Tibial nerve (tissue), 4 donors: ENCODE results near the gene TFR2. TPM values are rescaled to one million over a fixed set of nuclear protein-coding genes. Genes with fewer than 3 reads are reported as not detected.

ENCODE experiments used
- DNase-seq, 2 donors: peaks; one replicate each; pipeline ENCODE4 v3.0.0-alpha.2; 2019; ENCODE audit warnings: low spot score in 2 of 2
- H3K27ac ChIP-seq, 4 donors: fragments of 200-600 bp; sonication (generic) in 3 of 4; one replicate each; pipeline ENCODE4 v1.5.1; 2017 to 2019; ENCODE audit warnings: mild to moderate bottlenecking in 1 of 4
- H3K27me3 ChIP-seq, 2 donors: fragments of 200-600 bp; sonication (generic) in 1 of 2; one replicate each; pipeline versions ENCODE4 v1.5.1 to v1.6.0; 2017 to 2019
- H3K36me3 ChIP-seq, 3 donors: fragments of 200-600 bp; sonication (generic); one replicate each; pipeline ENCODE4 v1.5.1; 2018 to 2019
- H3K4me1 ChIP-seq, 4 donors: fragments of 200-600 bp; sonication (generic) in 3 of 4; one replicate each; pipeline ENCODE4 v1.5.1; 2017 to 2019
- H3K4me3 ChIP-seq, 4 donors: fragments of 200-600 bp; sonication (generic) in 3 of 4; one replicate each; pipeline ENCODE4 v1.5.1; 2017 to 2019; ENCODE audit warnings: mild to moderate bottlenecking in 1 of 4, moderate library complexity in 1 of 4
- H3K9me3 ChIP-seq, 4 donors: fragments of 200-600 bp; sonication (generic) in 3 of 4; one replicate each; pipeline ENCODE4 v1.5.1; 2017 to 2019
- CTCF ChIP-seq, 5 experiments: fragments of 200-600 bp in 3 of 5; fragments of 450-650 bp in 2 of 5; sonication (generic) in 3 of 5; IDR thresholded peaks; one replicate each; pipeline ENCODE4 v1.5.1; 2016 to 2019; ENCODE audit warnings: antibody characterized with exemption in 5 of 5, mild to moderate bottlenecking in 3 of 5, moderate library complexity in 2 of 5
- EP300 ChIP-seq, 2 donors: sonication (generic); formaldehyde crosslinking; IDR thresholded peaks; one replicate each; pipeline ENCODE4 v1.6.1; 2017; ENCODE audit warnings: antibody characterized with exemption in 2 of 2, mild to moderate bottlenecking in 1 of 2
- POLR2A ChIP-seq, 2 donors: fragments of 450-650 bp; IDR thresholded peaks; one replicate each; pipeline ENCODE4 v1.6.1; 2017; ENCODE audit warnings: antibody characterized with exemption in 2 of 2, mild to moderate bottlenecking in 2 of 2, moderate library complexity in 2 of 2
- whole genome bisulfite sequencing, 2 donors: methylation state at CpG; one replicate each; pipeline ENCODE4 v1.1.5; 2018; 5-methylcytosine and 5-hydroxymethylcytosine counted together
- total RNA-seq, 4 donors: library from RNA; depleted of rRNA; stranded (reverse); fragments of >200 nt; gene quantifications; one replicate each; pipeline ENCODE4 v1.1.0, GENCODE V29; 2016

Gene TFR2
- total RNA-seq, 4 donors from 2014 or later: 2.1 TPM; not detected in 3

- Histone ChIP-seq H3K36me3 (no peaks in the 10 kb centered on the region), H3K27ac (no peak overlapping the region), H3K4me1 (no peaks in the 10 kb centered on the region), H3K27me3 (peaks cover 0 to 69% of the 10 kb centered on the region in 2 donors), H3K4me3 (no peak overlapping the region), H3K9me3 (no peaks in the 10 kb centered on the region)
- no peak for TF ChIP-seq EP300 (IDR thresholded peaks at IDR 0.05)
- TF ChIP-seq CTCF (IDR thresholded peaks at IDR 0.05): no peak
- no peak for TF ChIP-seq POLR2A (IDR thresholded peaks at IDR 0.05)
- DNase-seq: no peak
- WGBS, 2 donors: 64 to 90% methylated on average over 7 to 9 of the region's 10 CpGs
These were observed 645 bp upstream of the TFR2 start for GRCh38 chr7:100641860-100642533.

GRCh38 chr7:100640517-100641440 lies 573 bp downstream of the TFR2 start:
- Histone ChIP-seq H3K4me1 (no peaks in the 10 kb centered on the region), H3K27me3 (peaks cover 0 to 57% of the 10 kb centered on the region in 2 donors), H3K4me3 (no peak overlapping the region), H3K27ac (no peak overlapping the region), H3K36me3 (no peaks in the 10 kb centered on the region), H3K9me3 (no peaks in the 10 kb centered on the region)
- TF ChIP-seq EP300 (IDR thresholded peaks at IDR 0.05) (no peak), POLR2A (IDR thresholded peaks at IDR 0.05) (no peak)
- WGBS, 2 donors: 69 to 71% methylated on average over 23 to 24 of the region's 24 CpGs
- no peak for DNase-seq

GRCh38 chr7:100639995-100640516 lies 1.3 kb downstream of the TFR2 start:
- DNase-seq: no peak
- Histone ChIP-seq H3K4me1 (no peaks in the 10 kb centered on the region), H3K36me3 (no peaks in the 10 kb centered on the region), H3K9me3 (no peaks in the 10 kb centered on the region), H3K27me3 (peaks cover 0 to 53% of the 10 kb centered on the region in 2 donors), H3K4me3 (no peak overlapping the region), H3K27ac (no peak overlapping the region)
- 70 to 74% methylated on average over 17 of the region's 17 CpGs for WGBS, 2 donors
- TF ChIP-seq POLR2A (IDR thresholded peaks at IDR 0.05) (no peak), EP300 (IDR thresholded peaks at IDR 0.05) (no peak)

GRCh38 chr7:100632951-100633717 lies 8.2 kb downstream of the TFR2 start:
- Histone ChIP-seq H3K36me3 (no peaks in the 10 kb centered on the region), H3K4me1 (peaks cover 0 to 15% (median 6%) of the 10 kb centered on the region in 4 donors), H3K9me3 (no peaks in the 10 kb centered on the region), H3K4me3 (peak overlapping the region; percentile 10 to 65 (median 59)), H3K27me3 (peaks cover 0 to 26% of the 10 kb centered on the region in 2 donors), H3K27ac (no peak overlapping the region)
- WGBS, 2 donors: 3 to 4% methylated on average over 40 to 42 of the region's 72 CpGs
- TF ChIP-seq POLR2A (IDR thresholded peaks at IDR 0.05) (no peak), EP300 (IDR thresholded peaks at IDR 0.05) (no peak), CTCF (IDR thresholded peaks at IDR 0.05) (peak in 2 of 5 experiments; percentile 33 to 39)
- no peak for DNase-seq

GRCh38 chr7:100630066-100630465 lies 11.3 kb downstream of the TFR2 start:
- TF ChIP-seq POLR2A (IDR thresholded peaks at IDR 0.05) (no peak), CTCF (IDR thresholded peaks at IDR 0.05) (no peak), EP300 (IDR thresholded peaks at IDR 0.05) (no peak)
- H3K27me3 ChIP-seq: peaks cover 0 to 22% of the 10 kb centered on the region in 2 donors

More at GRCh38 chr7:100630066-100630465, 11.3 kb downstream of the TFR2 start:
- Histone ChIP-seq H3K4me3 (no peak overlapping the region), H3K27ac (no peak overlapping the region), H3K36me3 (no peaks in the 10 kb centered on the region), H3K4me1 (peaks cover 0 to 27% (median 13%) of the 10 kb centered on the region in 4 donors), H3K9me3 (no peaks in the 10 kb centered on the region)
- no peak for DNase-seq
- WGBS, 2 donors: 89 to 92% methylated on average over 4 of the region's 4 CpGs
